HG03520 (cell line): Measurements from ENCODE around the gene NOL3.

Source experiments
- ATAC-seq: cut with Tn5 transposase; IDR thresholded peaks from one replicate; pipeline ENCODE4 v1.9.1; 2021; ENCODE audit warnings: mild to moderate bottlenecking, moderate library complexity; ENCODE audit not compliant: unreplicated experiment

NOL3 gene

DNA sequence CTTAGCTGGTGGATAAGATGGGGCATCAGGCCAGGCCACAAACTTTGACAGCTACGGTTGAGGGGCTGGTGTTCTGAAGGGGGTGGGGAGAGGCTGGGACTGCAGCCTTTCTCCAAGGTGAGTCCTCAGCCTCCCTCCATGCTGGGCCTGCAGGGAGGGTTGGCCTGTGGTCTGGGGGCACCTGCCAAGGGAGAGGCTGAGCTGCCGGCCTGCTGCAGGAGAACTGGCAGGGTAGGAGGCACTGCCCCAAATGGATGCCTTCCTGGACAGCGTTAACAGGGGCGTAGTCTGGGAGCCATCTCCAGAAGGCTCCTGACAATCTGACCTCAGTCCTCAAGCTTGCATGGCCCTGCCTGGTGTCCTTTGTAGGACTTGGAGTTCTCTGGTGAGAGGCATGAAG is 33.7 kb downstream of the NOL3 start:
- no peak for ATAC-seq

DNA sequence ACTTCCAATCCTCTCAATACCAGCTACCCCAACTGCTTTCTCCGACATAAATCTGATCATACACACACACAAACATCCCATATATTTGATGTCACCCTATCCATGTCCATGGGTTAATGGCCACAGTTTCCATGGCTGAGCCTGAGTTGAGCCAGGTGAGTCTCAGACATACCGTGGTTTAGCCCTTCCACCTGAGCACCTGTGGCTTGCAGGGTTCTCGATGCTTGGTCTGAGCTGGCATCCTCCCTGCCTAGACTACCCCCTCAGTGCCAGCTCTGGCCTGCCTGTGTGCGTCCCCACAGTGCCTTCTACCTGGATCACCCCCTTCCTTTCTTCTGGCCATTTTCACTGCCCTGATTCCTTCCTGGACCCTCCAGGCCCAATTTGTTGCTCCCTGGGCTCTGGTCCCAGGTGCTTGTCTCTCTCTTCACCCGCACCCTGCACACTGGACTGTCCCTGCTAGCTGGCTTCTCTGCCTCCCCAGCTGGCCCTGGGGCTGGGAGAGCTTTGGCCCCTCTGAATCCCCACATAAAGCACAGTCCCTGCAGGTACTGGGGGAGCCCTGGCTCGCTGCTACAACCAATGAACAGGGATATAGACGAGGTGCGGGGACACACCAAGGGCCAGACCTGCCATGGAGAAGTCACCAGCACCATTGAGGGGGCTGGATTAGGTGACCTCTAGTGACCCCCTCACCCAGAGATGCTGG is 35.9 kb downstream of the NOL3 start:
- ATAC-seq = no peak

DNA sequence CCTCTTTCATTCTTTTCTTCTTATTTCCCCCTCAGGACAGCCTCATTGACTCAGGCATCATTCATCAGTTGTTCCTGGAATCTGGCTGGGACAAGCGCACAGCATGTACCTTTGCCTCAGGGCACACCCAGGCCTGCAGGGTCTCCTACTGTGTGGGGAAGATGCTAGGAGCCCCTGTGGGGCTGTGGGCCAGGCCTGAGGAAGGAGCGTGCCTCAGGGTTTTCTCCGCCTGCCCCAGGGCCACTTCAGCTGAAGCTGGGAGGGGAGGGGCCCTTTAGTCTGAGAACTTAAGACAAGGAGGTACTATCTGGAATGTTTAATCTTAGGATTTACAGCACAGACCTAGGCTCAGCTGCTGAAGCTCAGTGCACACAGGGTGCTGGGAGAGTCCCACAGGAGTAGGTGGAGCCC is 36.5 kb downstream of the NOL3 start:
- ATAC-seq = no peak

DNA sequence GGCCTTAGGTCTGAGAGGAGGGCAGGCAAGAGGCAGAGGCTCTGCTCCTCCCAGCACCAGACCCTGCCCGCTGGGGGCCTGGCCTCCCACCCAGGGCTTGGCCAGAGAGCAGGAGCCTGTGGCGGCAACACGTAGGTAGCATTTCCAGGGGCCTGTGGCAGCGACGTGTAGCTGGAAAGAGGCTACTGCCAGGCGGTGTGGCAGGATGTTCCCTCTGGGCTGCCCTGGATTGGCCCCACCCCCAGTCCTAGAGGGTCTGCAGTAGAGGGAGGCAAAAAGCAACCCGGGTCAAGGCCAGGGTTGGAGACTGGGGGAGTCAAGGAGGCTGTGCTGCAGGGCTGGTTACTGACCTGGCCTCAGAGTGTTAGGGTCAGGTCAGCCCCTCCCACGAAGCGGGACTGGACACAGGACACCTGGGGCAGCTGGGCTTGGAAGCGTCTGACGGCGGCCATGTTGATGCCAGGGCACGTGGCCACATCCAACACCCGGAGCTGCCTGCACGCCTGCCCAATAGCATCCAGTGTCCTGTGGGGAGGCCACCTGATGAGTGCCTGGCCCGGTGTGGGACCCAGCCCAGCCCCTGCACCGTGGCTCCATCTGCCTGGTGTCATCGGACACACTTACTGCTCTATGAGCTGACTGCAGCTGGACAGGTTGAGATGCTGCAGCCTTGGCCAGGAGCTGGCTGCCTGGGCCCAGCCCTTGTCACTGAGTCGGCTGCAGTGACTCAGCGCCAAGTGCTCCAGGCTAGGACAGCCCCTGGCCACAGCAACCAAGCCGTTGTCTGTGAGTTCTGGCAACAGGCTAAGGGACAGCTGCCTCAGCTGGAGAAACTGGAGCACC is 37.1 kb downstream of the NOL3 start:
- no peak for ATAC-seq

DNA sequence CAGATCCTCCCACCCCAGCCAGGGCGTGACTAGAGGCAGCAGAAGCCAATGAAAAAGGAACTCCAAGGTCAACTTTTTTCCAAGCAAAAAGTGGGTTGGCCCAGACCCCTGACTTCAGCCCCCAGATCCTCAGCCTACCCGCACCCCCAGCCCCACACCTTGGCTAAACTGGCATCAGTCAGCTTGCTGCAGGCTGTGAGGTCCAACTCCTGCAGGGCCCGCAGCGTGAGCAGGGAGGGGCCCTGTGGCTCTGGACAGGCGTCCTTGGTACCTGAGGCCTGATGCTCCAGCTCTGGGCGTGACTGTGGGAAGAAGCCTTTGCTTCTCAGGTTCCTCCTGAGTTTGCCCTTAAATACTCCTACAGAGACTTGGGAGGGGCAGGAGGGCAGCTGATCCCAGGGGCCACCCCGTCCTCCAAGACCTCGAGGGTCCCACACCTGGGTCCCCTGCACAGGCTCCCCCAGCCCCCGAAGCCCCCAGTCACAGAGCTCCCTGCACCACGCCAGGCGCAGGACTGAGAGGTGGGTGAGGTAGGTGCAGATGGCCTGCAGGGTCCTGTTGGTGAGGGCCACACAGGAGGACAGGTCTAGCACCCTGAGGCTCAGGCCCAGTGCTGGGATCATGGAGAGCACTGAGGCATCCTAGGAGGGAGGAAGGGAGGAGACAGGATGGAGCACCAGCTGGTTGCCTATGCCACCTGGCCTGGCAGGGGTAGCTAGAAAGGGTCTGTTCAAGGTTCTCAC is 38.0 kb downstream of the NOL3 start:
- no peak for ATAC-seq

DNA sequence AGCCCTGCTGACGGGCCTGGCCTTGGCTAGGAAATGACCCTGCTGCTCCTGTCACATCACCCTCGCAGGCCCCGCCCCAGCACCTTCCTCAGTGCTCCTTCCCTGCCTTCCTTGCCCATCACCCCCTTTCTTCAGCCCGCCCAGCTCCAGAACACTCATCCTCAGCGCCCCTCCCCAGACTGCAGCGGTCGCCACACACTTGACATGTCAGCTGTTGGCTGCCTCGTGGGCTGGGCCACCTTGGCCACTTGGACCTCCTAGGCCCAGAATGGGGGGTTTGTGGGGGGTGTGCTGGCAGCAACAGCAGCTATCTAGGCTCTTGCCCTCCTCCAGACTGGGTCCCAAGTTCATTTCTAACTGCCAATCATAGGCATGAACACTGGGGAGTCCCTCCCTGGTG is 39.2 kb downstream of the NOL3 start:
- no peak for ATAC-seq

DNA sequence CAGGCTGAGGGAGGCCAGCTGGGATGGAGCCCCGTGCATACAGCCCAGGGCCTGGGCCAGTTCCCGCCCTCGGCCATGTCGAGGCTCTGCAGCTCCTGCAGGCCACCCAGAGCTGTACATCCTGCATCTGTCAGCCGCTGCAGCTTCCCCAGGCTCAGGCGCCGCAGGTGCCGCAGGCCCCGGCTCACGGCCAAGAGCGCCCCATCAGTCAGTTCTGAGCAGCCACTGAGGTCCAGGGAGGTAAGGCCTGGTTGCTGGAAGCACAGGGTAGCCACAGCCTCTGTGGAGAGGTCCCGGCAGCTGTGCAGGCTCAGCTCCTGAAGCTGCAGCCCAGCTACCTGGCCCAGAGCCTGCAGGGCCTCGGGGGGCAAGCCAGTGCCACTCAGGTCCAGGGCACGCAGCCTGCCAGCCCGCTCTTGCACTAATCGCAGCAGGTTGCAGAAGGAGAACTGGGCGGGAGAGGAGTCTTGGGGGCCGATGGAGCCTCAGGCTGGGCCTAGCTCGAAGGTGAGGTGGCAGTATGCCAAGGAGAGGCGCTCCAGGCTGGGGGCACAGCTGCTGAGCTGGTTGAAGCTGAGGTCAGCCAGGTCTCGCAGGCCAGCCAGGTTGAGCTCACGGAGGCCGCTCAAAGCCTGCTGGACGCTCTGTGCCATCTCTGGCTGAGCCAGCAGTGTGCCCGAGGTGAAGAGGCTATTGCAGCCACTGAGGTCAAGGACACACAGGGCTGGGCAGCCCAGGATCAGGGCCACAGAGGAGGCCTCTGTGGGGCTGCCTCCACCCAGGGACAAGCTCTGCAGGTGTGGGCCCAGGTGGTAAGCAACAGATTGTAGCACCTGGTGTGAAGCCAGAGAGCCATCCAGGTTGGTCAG is 40.0 kb downstream of the NOL3 start:
- ATAC-seq = no peak

DNA sequence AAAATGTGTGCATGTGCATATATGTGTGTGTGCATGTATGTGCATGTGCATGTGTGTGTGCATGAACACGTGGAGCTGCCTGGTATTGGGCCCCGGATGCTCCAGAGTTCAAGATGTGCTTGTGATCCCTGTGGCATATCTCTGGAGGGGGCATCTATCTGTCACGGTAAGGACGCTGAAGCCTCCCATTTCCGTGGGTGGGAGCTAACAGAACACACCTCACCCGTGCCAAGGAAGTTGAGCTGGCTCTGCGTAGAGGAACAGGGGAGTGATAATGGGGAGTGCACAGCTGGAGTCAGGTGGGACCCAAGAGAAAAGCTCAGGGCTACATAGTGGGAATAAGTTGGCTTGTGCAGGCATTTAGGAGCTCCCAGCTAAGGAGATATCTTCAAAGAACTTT is 41.3 kb downstream of the NOL3 start:
- ATAC-seq = no peak

DNA sequence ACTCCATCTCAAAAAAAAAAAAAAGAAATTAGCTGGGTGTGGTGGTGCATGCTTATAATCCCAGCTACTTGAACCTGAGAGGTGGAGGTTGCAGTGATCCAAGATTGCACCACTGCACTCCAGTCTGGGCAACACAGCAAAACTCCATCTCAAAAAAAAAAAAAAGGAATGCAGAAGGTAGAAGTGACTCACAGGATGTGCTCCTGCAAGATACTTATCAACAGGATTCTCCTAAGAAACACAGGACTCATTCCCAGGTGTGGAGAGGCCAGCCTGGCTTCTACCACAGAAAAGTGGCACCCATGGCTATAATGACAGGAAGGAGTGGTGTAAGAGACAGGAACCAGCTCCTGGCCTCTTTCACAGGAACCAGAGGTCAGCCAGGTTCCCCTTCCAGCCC is 42.4 kb downstream of the NOL3 start:
- no peak for ATAC-seq

DNA sequence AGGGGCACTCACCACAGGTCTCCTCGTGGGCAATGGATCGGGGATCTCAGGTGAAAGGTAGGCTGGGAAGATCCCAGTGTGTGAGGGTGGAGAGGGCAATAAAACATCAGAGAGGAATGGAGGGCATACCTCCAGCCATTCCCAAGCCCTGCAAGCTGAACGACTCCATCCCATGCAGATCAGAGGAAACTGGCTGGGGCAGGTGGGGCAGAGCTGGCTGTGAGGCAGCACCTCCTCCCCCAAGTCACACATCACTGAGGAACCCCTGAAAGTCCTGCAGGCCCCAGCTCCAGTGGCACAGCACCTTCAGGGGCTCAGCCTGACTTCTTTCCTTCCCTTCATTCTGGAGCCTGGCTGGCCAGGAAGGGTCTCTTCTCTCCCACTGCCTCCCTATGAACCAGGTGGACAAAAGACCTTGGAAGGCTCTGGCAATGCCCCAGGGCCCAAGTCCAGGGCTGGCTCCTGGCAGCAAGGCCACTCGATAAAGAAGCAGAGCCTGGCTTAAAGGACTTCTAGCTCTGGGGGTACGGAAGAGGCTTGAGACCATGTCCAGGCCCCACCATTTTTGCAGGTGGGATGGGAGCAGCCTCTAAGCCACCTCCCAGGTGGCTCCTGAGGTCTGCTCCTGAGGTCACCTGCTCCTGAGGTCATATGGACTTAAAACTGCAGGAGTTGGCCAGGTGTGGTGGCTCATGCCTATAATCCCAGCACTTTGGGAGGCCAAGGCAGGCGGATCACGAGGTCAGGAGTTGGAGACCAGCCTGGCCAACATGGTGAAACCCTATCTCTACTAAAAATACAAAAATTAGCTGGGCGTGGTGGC is 43.1 kb downstream of the NOL3 start:
- no peak for ATAC-seq

DNA sequence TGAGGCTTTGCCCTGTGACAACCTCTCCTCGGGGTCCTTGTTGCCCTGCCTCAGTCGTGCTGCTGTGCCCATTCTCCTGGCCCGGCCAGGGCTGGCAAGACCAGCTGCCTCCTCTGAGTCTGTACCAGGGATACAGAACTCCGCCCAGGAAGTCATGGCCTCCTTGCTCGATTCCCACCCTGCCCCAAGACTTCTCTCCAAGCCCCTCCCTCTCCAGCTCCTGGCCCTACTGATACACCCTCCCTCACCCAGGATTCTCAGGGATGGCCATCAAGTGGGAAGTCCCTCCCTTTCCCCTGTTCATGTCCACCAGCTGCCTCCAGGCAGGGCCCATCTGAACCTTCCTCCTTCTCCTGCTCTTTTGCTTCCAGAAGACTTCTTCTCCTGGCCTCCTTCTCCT is 45.4 kb downstream of the NOL3 start:
- ATAC-seq = no peak

DNA sequence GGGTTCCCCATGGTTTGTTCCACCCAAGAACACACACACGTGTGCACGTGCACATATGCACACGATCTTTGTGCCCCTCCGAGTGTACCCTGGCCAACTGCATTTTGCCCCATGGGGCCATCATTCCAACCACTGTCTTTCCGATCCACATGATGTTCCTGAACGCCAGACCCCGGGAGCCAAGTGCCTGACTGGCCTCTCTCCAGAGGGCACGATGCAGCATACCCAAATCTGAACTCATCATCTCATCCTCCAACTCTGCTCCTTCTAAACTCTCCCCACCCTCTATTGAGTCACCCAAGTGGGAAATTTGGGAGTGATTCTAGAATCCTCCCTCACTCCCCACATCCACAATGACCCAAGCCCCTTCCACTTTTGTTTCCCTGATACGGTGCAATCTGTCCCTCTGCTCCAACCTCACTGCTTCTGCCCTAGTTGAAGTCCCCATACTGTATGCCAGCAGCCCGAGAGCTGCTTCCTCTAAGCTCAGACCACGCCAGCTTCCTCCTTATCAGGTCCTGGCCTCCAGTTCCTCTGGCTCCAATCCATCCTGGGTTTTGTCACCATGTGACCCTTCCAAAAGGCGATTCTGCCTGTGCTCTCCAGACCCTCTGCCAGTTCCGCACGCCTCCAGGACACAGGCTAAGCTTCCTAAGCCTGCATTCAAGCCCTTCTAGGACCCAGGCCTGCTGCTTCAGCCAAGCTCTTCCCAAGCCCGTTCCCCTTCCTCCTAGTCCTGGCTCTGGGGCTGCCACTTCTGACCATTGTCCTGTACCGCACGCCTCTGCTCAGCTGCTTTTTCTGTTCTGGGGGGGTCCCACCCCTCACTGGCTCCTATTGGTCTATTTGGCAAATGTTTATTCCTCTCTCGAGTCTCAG is 46.5 kb downstream of the NOL3 start:
- no peak for ATAC-seq

DNA sequence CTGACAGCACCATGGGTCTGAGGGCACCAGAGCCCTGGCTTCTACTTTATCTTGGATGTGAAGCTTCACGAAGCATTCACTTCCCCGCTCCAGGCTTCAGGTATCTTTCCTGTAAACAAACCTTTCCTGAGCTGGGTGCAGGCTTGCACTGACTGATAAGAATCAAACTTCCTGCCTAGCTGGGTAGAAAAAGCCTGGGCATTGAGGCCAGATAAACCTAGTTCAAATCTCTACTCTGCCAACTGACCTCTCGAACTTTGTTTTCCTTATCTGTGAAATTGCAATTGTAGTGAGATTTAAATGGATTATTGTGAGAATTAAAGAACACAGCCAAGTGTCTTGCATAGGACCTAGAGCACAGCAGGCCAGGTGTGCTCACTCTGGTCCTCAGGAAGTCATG is 53.7 kb downstream of the NOL3 start:
- no peak for ATAC-seq
